ENCODE data around the gene HPSE2. TPM values are rescaled to one million over a fixed set of nuclear protein-coding genes. Genes with fewer than 3 reads are reported as not detected.

HPSE2 gene
- polyA plus RNA-seq, 1 of the 3 experiments (the other 2 are of a cell fraction), result not detected

DNA sequence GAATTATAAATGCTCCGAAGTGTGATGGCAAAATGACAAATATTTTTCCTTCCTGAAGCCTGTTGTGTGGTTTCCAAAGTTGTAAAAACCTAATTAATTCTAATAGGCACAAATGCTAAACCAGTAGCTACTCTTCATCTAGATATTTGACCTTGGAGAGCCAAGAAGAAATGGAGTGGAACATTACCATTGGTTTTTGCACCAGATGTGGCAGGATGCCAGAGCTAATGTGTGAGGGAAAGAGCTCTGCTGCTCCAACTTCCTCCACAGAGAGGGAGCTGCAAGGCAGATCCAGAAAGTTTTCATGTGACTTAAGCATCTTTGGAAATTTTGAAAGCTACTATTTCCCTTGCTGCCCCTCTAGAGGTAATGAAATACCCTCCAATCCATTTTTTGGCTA, 723.8 kb downstream of the HPSE2 start:
- DNase-seq, result no peak
- no peaks in the 10 kb centered on the region for H4K20me1 ChIP-seq (ENCODE audit: insufficient read depth)
- H3K9me2 ChIP-seq, result no peaks in the 10 kb centered on the region
- H3K4me1 ChIP-seq (ENCODE audit: control insufficient read depth in 1 of 2, insufficient read depth in 2 of 2, low read depth in 1 of 2, low read length in 1 of 2), result no peaks in the 10 kb centered on the region
- POLR2A ChIA-PET, result no interaction called here
- no peak overlapping the region for H3K9ac ChIP-seq
- TF ChIP-seq EP300 (IDR thresholded peaks at IDR 0.05; ENCODE audit: borderline replicate concordance in 1 of 2, low read depth in 1 of 2, low read length in 1 of 2) (no peak), GABPA (IDR thresholded peaks at IDR 0.05; ENCODE audit: low read depth) (no peak), EZH2phosphoT487 (IDR thresholded peaks at IDR 0.05; ENCODE audit: borderline replicate concordance, low read depth) (no peak), RAD21 (IDR thresholded peaks at IDR 0.05; ENCODE audit: low read length) (no peak), POLR2AphosphoS5 (IDR thresholded peaks at IDR 0.05; ENCODE audit: low read depth, low read length) (no peak), YY1 (IDR thresholded peaks at IDR 0.05; ENCODE audit: low read depth) (no peak), MXI1 (IDR thresholded peaks at IDR 0.05; ENCODE audit: low read depth, low read length) (no peak), JUND (IDR thresholded peaks at IDR 0.05) (no peak), FOSL2 (IDR thresholded peaks at IDR 0.05; ENCODE audit: borderline replicate concordance, low read depth) (no peak), NRF1 (IDR thresholded peaks at IDR 0.05; ENCODE audit: low read depth, low read length) (no peak)
- TF ChIP-seq, protein P1, sequence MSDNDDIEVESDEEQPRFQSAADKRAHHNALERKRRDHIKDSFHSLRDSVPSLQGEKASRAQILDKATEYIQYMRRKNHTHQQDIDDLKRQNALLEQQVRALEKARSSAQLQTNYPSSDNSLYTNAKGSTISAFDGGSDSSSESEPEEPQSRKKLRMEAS (IDR thresholded peaks at IDR 0.05; ENCODE audit: low read depth), result no peak
- TF ChIP-seq, protein P2, sequence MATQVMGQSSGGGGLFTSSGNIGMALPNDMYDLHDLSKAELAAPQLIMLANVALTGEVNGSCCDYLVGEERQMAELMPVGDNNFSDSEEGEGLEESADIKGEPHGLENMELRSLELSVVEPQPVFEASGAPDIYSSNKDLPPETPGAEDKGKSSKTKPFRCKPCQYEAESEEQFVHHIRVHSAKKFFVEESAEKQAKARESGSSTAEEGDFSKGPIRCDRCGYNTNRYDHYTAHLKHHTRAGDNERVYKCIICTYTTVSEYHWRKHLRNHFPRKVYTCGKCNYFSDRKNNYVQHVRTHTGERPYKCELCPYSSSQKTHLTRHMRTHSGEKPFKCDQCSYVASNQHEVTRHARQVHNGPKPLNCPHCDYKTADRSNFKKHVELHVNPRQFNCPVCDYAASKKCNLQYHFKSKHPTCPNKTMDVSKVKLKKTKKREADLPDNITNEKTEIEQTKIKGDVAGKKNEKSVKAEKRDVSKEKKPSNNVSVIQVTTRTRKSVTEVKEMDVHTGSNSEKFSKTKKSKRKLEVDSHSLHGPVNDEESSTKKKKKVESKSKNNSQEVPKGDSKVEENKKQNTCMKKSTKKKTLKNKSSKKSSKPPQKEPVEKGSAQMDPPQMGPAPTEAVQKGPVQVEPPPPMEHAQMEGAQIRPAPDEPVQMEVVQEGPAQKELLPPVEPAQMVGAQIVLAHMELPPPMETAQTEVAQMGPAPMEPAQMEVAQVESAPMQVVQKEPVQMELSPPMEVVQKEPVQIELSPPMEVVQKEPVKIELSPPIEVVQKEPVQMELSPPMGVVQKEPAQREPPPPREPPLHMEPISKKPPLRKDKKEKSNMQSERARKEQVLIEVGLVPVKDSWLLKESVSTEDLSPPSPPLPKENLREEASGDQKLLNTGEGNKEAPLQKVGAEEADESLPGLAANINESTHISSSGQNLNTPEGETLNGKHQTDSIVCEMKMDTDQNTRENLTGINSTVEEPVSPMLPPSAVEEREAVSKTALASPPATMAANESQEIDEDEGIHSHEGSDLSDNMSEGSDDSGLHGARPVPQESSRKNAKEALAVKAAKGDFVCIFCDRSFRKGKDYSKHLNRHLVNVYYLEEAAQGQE (IDR thresholded peaks at IDR 0.05; ENCODE audit: low read depth, low read length), result no peak
- TF ChIP-seq, protein P3, sequence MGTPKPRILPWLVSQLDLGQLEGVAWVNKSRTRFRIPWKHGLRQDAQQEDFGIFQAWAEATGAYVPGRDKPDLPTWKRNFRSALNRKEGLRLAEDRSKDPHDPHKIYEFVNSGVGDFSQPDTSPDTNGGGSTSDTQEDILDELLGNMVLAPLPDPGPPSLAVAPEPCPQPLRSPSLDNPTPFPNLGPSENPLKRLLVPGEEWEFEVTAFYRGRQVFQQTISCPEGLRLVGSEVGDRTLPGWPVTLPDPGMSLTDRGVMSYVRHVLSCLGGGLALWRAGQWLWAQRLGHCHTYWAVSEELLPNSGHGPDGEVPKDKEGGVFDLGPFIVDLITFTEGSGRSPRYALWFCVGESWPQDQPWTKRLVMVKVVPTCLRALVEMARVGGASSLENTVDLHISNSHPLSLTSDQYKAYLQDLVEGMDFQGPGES (IDR thresholded peaks at IDR 0.05; ENCODE audit: low read depth, low read length), result no peak
- TF ChIP-seq, protein P4, sequence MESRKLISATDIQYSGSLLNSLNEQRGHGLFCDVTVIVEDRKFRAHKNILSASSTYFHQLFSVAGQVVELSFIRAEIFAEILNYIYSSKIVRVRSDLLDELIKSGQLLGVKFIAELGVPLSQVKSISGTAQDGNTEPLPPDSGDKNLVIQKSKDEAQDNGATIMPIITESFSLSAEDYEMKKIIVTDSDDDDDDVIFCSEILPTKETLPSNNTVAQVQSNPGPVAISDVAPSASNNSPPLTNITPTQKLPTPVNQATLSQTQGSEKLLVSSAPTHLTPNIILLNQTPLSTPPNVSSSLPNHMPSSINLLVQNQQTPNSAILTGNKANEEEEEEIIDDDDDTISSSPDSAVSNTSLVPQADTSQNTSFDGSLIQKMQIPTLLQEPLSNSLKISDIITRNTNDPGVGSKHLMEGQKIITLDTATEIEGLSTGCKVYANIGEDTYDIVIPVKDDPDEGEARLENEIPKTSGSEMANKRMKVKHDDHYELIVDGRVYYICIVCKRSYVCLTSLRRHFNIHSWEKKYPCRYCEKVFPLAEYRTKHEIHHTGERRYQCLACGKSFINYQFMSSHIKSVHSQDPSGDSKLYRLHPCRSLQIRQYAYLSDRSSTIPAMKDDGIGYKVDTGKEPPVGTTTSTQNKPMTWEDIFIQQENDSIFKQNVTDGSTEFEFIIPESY (IDR thresholded peaks at IDR 0.05; ENCODE audit: borderline replicate concordance, low read depth), result no peak
- H3K36me3 ChIP-seq (replicated peaks in 1 of 2; ENCODE audit: control insufficient read depth in 1 of 2, insufficient read depth in 2 of 2, low read length in 1 of 2), result no peaks in the 10 kb centered on the region
- H3K4me3 ChIP-seq (ENCODE audit: low read depth in 2 of 2, low read length in 1 of 2), result no peak overlapping the region
- H3F3A ChIP-seq (replicated peaks; ENCODE audit: insufficient read depth), result no peaks in the 10 kb centered on the region
- H3K27me3 ChIP-seq (ENCODE audit: insufficient read depth), result peaks cover 13% of the 10 kb centered on the region; the same call in 1 of the 2 replicates
- no peak overlapping the region for H3K4me2 ChIP-seq
- no peak overlapping the region for H2AFZ ChIP-seq (ENCODE audit: low read depth)
- WGBS (ENCODE audit: low lambda C conversion rate), result 22% methylated on average over 1 of the region's 1 CpG
- H3K79me2 ChIP-seq (ENCODE audit: insufficient read depth), result no peaks in the 10 kb centered on the region
- H3K9me3 ChIP-seq, result no peaks in the 10 kb centered on the region
- CTCF ChIA-PET, result interaction anchor here (0.6 to 1.0 kb wide), 2 partner anchors 56 to 1032 kb away, joined by 3 read pairs; no protein-coding TSS in a partner anchor
- no peak overlapping the region for H3K27ac ChIP-seq (ENCODE audit: low read depth in 2 of 2, low read length in 1 of 2)

All from SK-N-SH (cell line).